Lower lobe of right lung (tissue), 2 donors: ENCODE data around the gene ADGRB3. TPM values are rescaled to one million over a fixed set of nuclear protein-coding genes. Genes with fewer than 3 reads are reported as not detected.

Experiments
- ATAC-seq, 2 donors: fragments of 200-7000 bp; cut with Tn5 transposase; one replicate each; pipeline ENCODE4 v1.9.1; 2020 to 2022; ENCODE audit warnings: mild to moderate bottlenecking in 2 of 2, moderate library complexity in 2 of 2
- DNase-seq: peaks from one replicate; pipeline ENCODE4 v3.0.0-alpha.2; 2020
- H3K27ac ChIP-seq: fragments of 200-600 bp; one replicate; pipeline ENCODE4 v1.8.0; 2022
- H3K27me3 ChIP-seq: fragments of 200-600 bp; one replicate; pipeline ENCODE4 v1.8.0; 2022; ENCODE audit warnings: low read depth
- H3K36me3 ChIP-seq: fragments of 200-600 bp; one replicate; pipeline ENCODE4 v1.8.0; 2022; ENCODE audit warnings: mild to moderate bottlenecking
- H3K4me1 ChIP-seq: fragments of 200-600 bp; one replicate; pipeline ENCODE4 v1.8.0; 2022
- H3K4me3 ChIP-seq: fragments of 200-600 bp; one replicate; pipeline ENCODE4 v1.8.0; 2022; ENCODE audit warnings: mild to moderate bottlenecking
- H3K9me3 ChIP-seq: fragments of 200-600 bp; one replicate; pipeline ENCODE4 v1.8.0; 2022
- CTCF ChIP-seq: fragments of 200-600 bp; IDR thresholded peaks from one replicate; pipeline ENCODE4 v1.8.0; 2022; ENCODE audit warnings: antibody characterized with exemption, mild to moderate bottlenecking
- intact Hi-C: fragments of 100-400 bp; cut with DNase I; formaldehyde crosslinking; loops from one replicate; pipeline ENCODE4 v1.11.0; 2022
- total RNA-seq: library from RNA; stranded (reverse); fragmentation: NEBNext Ultra II Directional; extraction: Animal tissue kit (Norgen Biotek cat#: 25700); gene quantifications from one replicate; pipeline ENCODE4 v1.2.1, GENCODE V29; 2021
- donor health status: DM: no; HTN: yes; CAD: no; lungs with severe emphysema.

Gene ADGRB3
- total RNA-seq, 1 donor from 2014 or later = 2.3 TPM

DNA sequence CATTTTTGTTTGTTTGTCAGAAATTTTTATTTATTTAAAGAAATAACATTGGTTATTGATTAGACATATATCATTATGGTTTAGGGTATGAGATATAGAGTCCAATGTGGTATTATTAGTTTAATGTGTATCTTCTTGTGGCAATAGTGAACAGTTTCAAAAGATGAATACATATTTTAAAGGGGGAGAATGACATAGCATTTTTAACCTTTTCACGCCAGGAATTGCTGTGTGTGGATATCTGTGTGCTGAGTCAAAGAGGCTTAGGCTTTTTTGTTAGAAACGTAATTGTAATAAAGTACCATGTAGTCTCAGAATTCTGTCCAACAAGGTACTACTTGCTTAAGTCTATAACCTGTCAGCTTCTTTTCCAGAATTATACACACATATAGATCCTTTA lies 451.6 kb downstream of the ADGRB3 start:
- intact Hi-C loops = no loop called here
- no peaks in the 10 kb centered on the region for H3K27me3 ChIP-seq

DNA sequence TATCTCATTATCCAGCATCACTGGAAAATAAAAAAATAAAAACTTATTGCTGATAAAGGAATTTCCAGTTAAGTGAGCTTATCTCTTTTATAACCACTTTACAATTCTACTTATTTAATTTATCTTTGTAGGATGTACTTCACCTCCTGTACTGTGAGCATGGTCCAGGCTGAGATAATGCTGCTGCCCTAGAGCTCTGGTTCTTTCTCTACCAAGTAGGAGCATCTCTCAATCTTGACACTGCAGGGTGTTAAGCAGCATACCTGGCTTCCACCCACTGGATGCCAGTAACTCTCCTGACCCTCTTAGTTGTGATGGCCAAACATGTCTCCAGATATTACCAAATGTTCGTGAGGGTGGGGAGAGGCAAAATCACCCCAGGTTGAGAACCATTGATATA lies 454.5 kb downstream of the ADGRB3 start:
- no peak overlapping the region for H3K4me3 ChIP-seq
- intact Hi-C loops = no loop called here
- H3K27ac ChIP-seq = no peak overlapping the region
- H3K36me3 ChIP-seq = no peaks in the 10 kb centered on the region
- no peaks in the 10 kb centered on the region for H3K4me1 ChIP-seq
- no peaks in the 10 kb centered on the region for H3K9me3 ChIP-seq
- no peak for TF ChIP-seq CTCF
- no peak for ATAC-seq
- H3K27me3 ChIP-seq = no peaks in the 10 kb centered on the region
- no peak for DNase-seq

More for the DNA sequence above, 451.6 kb downstream of the ADGRB3 start:
- no peak for DNase-seq
- H3K4me3 ChIP-seq = no peak overlapping the region
- no peaks in the 10 kb centered on the region for H3K4me1 ChIP-seq
- ATAC-seq = no peak
- H3K36me3 ChIP-seq = no peaks in the 10 kb centered on the region
- H3K9me3 ChIP-seq = no peaks in the 10 kb centered on the region
- no peak overlapping the region for H3K27ac ChIP-seq
- TF ChIP-seq CTCF = no peak

- ATAC-seq = no peak
- no peak for TF ChIP-seq CTCF
These were observed 455.1 kb downstream of the ADGRB3 start for GRCh38 chr6:69090132-69090531.

GRCh38 chr6:69096681-69097080 lies 461.6 kb downstream of the ADGRB3 start:
- Histone ChIP-seq H3K4me1 (no peaks in the 10 kb centered on the region), H3K27me3 (no peaks in the 10 kb centered on the region), H3K27ac (no peak overlapping the region), H3K4me3 (no peak overlapping the region), H3K9me3 (no peaks in the 10 kb centered on the region), H3K36me3 (no peaks in the 10 kb centered on the region)
- intact Hi-C loops = no loop called here
- no peak for TF ChIP-seq CTCF
- DNase-seq (no peak), ATAC-seq (no peak)

More at GRCh38 chr6:69090132-69090531, 455.1 kb downstream of the ADGRB3 start:
- Histone ChIP-seq H3K4me1 (no peaks in the 10 kb centered on the region), H3K27me3 (no peaks in the 10 kb centered on the region), H3K36me3 (no peaks in the 10 kb centered on the region), H3K9me3 (no peaks in the 10 kb centered on the region), H3K27ac (no peak overlapping the region), H3K4me3 (no peak overlapping the region)
- DNase-seq = no peak
- intact Hi-C loops = no loop called here

GRCh38 chr6:69097948-69098347 lies 462.9 kb downstream of the ADGRB3 start:
- TF ChIP-seq CTCF = no peak

DNA sequence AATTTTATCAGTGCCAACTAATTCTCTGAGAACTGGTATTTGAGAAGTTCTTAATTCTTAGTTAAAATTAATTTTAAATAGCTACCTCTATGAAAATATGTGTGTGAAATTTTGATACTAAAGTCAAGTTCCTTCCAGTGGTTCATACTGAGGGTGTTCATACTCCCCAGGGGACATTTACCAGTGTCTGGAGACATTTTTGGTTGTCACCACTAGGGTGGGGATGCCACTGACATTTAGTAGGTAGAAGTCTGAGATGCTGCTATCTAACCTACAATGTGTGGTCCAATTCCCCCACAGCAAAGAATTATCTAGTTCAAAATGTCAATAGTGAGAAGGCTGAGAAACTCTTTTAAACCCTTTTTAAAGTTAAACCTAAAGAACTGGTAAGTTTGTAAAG lies 463.8 kb downstream of the ADGRB3 start:
- H3K9me3 ChIP-seq = no peaks in the 10 kb centered on the region
- no peaks in the 10 kb centered on the region for H3K36me3 ChIP-seq
- no peaks in the 10 kb centered on the region for H3K27me3 ChIP-seq
- no peak overlapping the region for H3K27ac ChIP-seq
- H3K4me3 ChIP-seq = no peak overlapping the region
- TF ChIP-seq CTCF = no peak
- ATAC-seq (no peak), DNase-seq (no peak)
- intact Hi-C loops = no loop called here
- H3K4me1 ChIP-seq = no peaks in the 10 kb centered on the region

More at GRCh38 chr6:69097948-69098347, 462.9 kb downstream of the ADGRB3 start:
- ATAC-seq (no peak), DNase-seq (no peak)
- intact Hi-C loops = no loop called here
- Histone ChIP-seq H3K27ac (no peak overlapping the region), H3K4me1 (no peaks in the 10 kb centered on the region), H3K27me3 (no peaks in the 10 kb centered on the region), H3K9me3 (no peaks in the 10 kb centered on the region), H3K36me3 (no peaks in the 10 kb centered on the region), H3K4me3 (no peak overlapping the region)
